HEK293T (cell line): ENCODE results near the gene AKR1A1.
"Not testable (repeated sequence)": the region's sequence is repeated elsewhere in the genome, so short reads cannot be mapped to it uniquely, and the experiment has no call there.

Source experiments
- CTCF ChIA-PET: fragments of 350-600 bp; formaldehyde crosslinking; extraction: SDS; loops from one replicate; lab custom pipeline; 2021; ENCODE audit warnings: antibody characterized with exemption, inconsistent platforms; lab: Yijun Ruan, JAX
- POLR2A ChIA-PET: fragments of 350-600 bp; formaldehyde crosslinking; extraction: SDS; loops from one replicate; lab custom pipeline; 2020; ENCODE audit warnings: antibody characterized with exemption, inconsistent platforms; lab: Yijun Ruan, JAX
- DNase-seq: peaks from one replicate; pipeline ENCODE4 v3.0.0; 2012; ENCODE audit warnings: mixed read lengths; ENCODE audit errors: extremely low spot score
- ARNT ChIP-seq: fragments of 450-650 bp; IDR thresholded peaks from 2 replicates; pipeline ENCODE4 v1.6.1; 2017; ENCODE audit warnings: mild to moderate bottlenecking
- BHLHE40 ChIP-seq: fragments of 450-650 bp; IDR thresholded peaks from 2 replicates; pipeline ENCODE4 v1.6.1; 2016; ENCODE audit warnings: mild to moderate bottlenecking, moderate library complexity, borderline replicate concordance
- CTBP1 ChIP-seq: fragments of 450-650 bp; IDR thresholded peaks from 2 replicates; pipeline ENCODE4 v1.6.1; 2016; ENCODE audit warnings: borderline replicate concordance
- ELF4 ChIP-seq: fragments of 450-650 bp; IDR thresholded peaks from 2 replicates; pipeline ENCODE4 v1.6.1; 2017; ENCODE audit warnings: antibody characterized with exemption
- FOXA1 ChIP-seq: fragments of 450-650 bp; IDR thresholded peaks from 2 replicates; pipeline ENCODE4 v1.6.1; 2016; ENCODE audit warnings: mild to moderate bottlenecking
- FOXK2 ChIP-seq: fragments of 450-650 bp; IDR thresholded peaks from 2 replicates; pipeline ENCODE4 v1.6.1; 2016; ENCODE audit warnings: mild to moderate bottlenecking
- FOXM1 ChIP-seq: fragments of 450-650 bp; IDR thresholded peaks from 2 replicates; pipeline ENCODE4 v1.6.1; 2017; ENCODE audit warnings: mild to moderate bottlenecking, borderline replicate concordance
- HDGF ChIP-seq: fragments of 450-650 bp; IDR thresholded peaks from 2 replicates; pipeline ENCODE4 v1.6.1; 2017; ENCODE audit warnings: antibody characterized with exemption, borderline replicate concordance
- L3MBTL2 ChIP-seq: fragments of 450-650 bp; conservative IDR thresholded peaks from 2 replicates; pipeline ENCODE4 v1.6.1; 2016; ENCODE audit warnings: mild to moderate bottlenecking
- LEF1 ChIP-seq: fragments of 450-650 bp; IDR thresholded peaks from 2 replicates; pipeline ENCODE4 v1.6.1; 2017; ENCODE audit warnings: mild to moderate bottlenecking, borderline replicate concordance
- NFRKB ChIP-seq: fragments of 450-650 bp; IDR thresholded peaks from 2 replicates; pipeline ENCODE4 v1.6.1; 2016; ENCODE audit warnings: mild to moderate bottlenecking, moderate library complexity
- PKNOX1 ChIP-seq: fragments of 450-650 bp; IDR thresholded peaks from 2 replicates; pipeline ENCODE4 v1.6.1; 2016
- SP1 ChIP-seq: fragments of 450-650 bp; IDR thresholded peaks from 2 replicates; pipeline ENCODE4 v1.6.1; 2017
- SUZ12 ChIP-seq: fragments of 450-650 bp; IDR thresholded peaks from 2 replicates; pipeline ENCODE4 v1.6.1; 2016; ENCODE audit warnings: mild to moderate bottlenecking
- TARDBP ChIP-seq: fragments of 450-650 bp; IDR thresholded peaks from 2 replicates; pipeline ENCODE4 v1.6.1; 2016
- ZNF384 ChIP-seq: fragments of 450-650 bp; IDR thresholded peaks from 2 replicates; pipeline ENCODE4 v1.6.1; 2016

AKR1A1 gene

GRCh38 chr1:45585110-45585426, 34.4 kb downstream of the AKR1A1 start:
- no peak for DNase-seq
- TF ChIP-seq L3MBTL2 (no peak), BHLHE40 (no peak), SP1 (no peak), FOXK2 (no peak), FOXM1 (no peak), SUZ12 (no peak), ARNT (no peak), TARDBP (no peak), NFRKB (no peak), ELF4 (no peak), PKNOX1 (no peak), FOXA1 (no peak)
- ChIA-PET CTCF (interaction anchor here (1.0 kb wide), 1 partner anchor 92 kb away, joined by 4 read pairs; no protein-coding TSS in a partner anchor), POLR2A (interaction anchor here (0.7 to 7.0 kb wide), 16 partner anchors 15 to 245 kb away, joined by 3 to 47 read pairs (median 4); partner anchors contain the start of genes AKR1A1, CCDC163, GPBP1L1 and MMACHC)

DNA sequence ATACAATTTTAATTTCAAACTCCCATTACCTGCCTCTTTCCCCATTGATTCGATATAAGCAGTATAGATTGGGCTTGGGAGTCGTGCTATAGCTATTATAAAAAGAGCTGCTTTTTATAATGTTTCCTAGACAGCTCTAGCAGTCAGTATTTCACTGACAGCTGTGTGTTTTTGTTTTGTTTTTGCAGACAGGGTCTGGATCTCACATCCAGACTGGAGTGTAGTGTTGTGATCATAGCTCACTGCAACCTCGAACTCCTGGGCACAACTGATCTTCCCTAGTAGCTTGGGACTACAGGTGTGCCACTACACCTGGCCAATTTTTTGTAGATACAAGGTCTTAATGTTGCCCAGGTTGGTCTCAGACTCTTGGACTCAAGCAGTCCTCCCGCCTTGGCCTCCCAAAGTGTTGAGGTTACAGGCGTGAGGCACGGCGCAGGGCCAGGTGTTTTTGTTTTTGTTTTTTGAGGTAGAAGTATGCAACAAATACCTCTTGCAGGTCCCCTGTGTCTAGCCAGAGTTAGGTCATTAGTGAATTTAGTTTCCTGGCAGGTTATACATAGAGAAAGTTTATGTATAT, 35.0 kb downstream of the AKR1A1 start:
- POLR2A ChIA-PET = interaction anchor here (0.8 to 7.0 kb wide), 12 partner anchors 14 to 245 kb away, joined by 3 to 47 read pairs (median 4); partner anchors contain the start of genes AKR1A1, CCDC163, GPBP1L1 and MMACHC
- no peak for DNase-seq
- TF ChIP-seq ARNT = no peak
- CTCF ChIA-PET = interaction anchor here (0.6 to 1.0 kb wide), 2 partner anchors 67 to 93 kb away, joined by 4 to 5 read pairs; no protein-coding TSS in a partner anchor

DNA sequence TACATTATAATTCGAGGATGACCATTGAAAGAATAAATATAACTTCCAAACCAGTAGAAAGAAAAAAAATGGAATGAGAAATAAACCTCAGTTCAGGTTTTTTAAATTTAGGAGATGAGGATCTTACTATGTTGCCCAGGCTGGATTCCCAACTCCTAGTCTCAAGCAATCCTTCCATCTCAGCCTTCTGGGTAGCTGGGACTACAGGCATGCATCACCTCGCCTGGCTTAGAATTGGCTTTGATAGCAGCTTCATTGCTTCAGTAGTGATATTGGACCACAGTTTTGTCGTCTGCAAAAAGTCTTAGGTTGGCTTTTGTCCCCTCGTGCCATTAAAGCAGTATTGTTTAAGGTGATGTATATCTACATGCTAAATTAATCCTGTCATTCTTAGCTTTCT, 36.1 kb downstream of the AKR1A1 start:
- DNase-seq = no peak
- ChIA-PET POLR2A (interaction anchor here (7.0 kb wide), 1 partner anchor 65 kb away, joined by 47 read pairs; the partner anchor contains the start of gene PRDX1), CTCF (no interaction called here)
- TF ChIP-seq CTBP1 = no peak
- no peak for TF ChIP-seq SUZ12
- no peak for TF ChIP-seq ELF4
- no peak for TF ChIP-seq PKNOX1
- no peak for TF ChIP-seq LEF1
- TF ChIP-seq HDGF = no peak
- TF ChIP-seq BHLHE40 = no peak
- no peak for TF ChIP-seq TARDBP
- no peak for TF ChIP-seq NFRKB
- TF ChIP-seq FOXM1 = no peak
- TF ChIP-seq L3MBTL2 = no peak
- no peak for TF ChIP-seq FOXK2
- no peak for TF ChIP-seq SP1
- no peak for TF ChIP-seq FOXA1
- TF ChIP-seq ARNT = no peak

GRCh38 chr1:45589861-45590260, 39.2 kb downstream of the AKR1A1 start:
- POLR2A ChIA-PET = interaction anchor here (1.2 kb wide), 1 partner anchor 90 kb away, joined by 3 read pairs; the partner anchor contains the start of genes CCDC163 and MMACHC
- CTCF ChIA-PET = no interaction called here
- TF ChIP-seq HDGF (no peak), FOXK2 (no peak), FOXA1 (no peak), LEF1 (no peak), SP1 (no peak), ELF4 (no peak), L3MBTL2 (no peak), SUZ12 (no peak), BHLHE40 (no peak), ZNF384 (no peak), FOXM1 (no peak), NFRKB (no peak), CTBP1 (no peak), TARDBP (no peak), ARNT (no peak), PKNOX1 (no peak)
- no peak for DNase-seq

DNA sequence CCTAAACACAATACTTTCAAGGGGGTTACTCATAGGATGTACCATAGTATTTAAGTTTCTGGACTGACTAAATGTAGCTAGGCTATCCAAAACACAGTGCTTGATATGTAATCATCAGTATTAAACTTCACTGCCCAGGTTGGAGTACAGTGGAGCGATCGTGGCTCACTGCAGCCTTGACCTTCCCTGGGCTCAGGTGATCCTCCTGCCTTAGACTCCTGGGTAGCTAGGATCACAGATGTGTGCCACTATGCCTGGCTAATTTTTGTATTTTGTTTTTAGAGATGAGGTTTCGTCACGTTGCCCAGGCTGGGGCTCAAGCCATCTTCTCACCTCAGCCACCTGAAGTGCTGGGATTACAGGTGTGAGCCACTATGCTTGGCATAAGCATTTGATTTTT, 43.8 kb downstream of the AKR1A1 start:
- TF ChIP-seq SP1 (no peak), BHLHE40 (no peak)
- no peak for DNase-seq
- ChIA-PET POLR2A (interaction anchor here (1.0 kb wide), 1 partner anchor 11 kb away, joined by 3 read pairs; the partner anchor contains the start of gene NASP), CTCF (no interaction called here)

DNA sequence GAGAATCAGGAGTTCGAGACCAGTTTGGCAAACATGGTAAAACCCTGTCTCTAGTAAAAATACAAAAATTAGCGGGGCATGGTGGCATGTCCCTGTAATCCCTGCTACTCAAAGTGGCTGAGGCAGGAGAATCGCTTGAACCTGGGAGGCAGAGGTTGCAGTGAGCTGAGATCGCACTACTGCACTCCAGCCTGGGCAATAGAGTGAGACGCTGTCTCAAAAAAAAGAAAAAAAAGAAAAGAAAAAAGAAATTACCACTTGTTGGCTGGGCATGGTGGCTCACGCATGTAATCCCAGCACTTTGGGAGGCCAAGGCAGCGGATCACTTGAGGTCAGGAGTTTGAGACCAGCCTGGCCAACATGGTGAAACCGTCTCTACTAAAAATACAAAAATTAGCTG, 46.1 kb downstream of the AKR1A1 start:
- CTCF ChIA-PET, DNase-seq, POLR2A ChIA-PET: not testable (repeated sequence)
